OCI-LY1 (cell line): ENCODE measurements around the gene CEP131.

Experiments
- H2AFZ ChIP-seq: fragments of 200-600 bp; sonication (generic), shearing (Covaris generic); 2 replicates; pipeline ENCODE4 v1.6.0; 2014; ENCODE audit warnings: antibody characterized with exemption, mild to moderate bottlenecking, low read length
- H3F3A ChIP-seq: fragments of 200-600 bp; sonication (generic), shearing (Covaris generic); 2 replicates; pipeline ENCODE4 v1.6.0; 2014; ENCODE audit warnings: mild to moderate bottlenecking, antibody characterized with exemption, low read length, moderate library complexity; ENCODE audit not compliant: insufficient read depth
- H3K27ac ChIP-seq: fragments of 200-600 bp; sonication (generic); 2 replicates; pipeline ENCODE4 v1.5.1; 2014; ENCODE audit warnings: low read length, mixed run types, mild to moderate bottlenecking, low read depth; ENCODE audit not compliant: poor library complexity, severe bottlenecking
- H3K27me3 ChIP-seq: fragments of 200-600 bp; sonication (generic); 2 replicates; pipeline ENCODE4 v1.6.0; 2014; ENCODE audit warnings: antibody characterized with exemption, mild to moderate bottlenecking, low read length, moderate library complexity; ENCODE audit not compliant: insufficient read depth
- H3K36me3 ChIP-seq: fragments of 200-600 bp; sonication (generic); 2 replicates; pipeline ENCODE4 v1.6.1; 2014; ENCODE audit warnings: mild to moderate bottlenecking, antibody characterized with exemption, low read length, moderate library complexity, mixed read lengths; ENCODE audit not compliant: insufficient read depth
- H3K4me1 ChIP-seq: fragments of 200-600 bp; sonication (generic); 2 replicates; pipeline ENCODE4 v1.5.1; 2014; ENCODE audit warnings: mild to moderate bottlenecking, low read length, moderate library complexity; ENCODE audit not compliant: insufficient read depth, severe bottlenecking
- H3K4me2 ChIP-seq: fragments of 200-600 bp; sonication (generic), shearing (Covaris generic); 2 replicates; pipeline ENCODE4 v1.6.1; 2014; ENCODE audit warnings: low read length
- H3K4me3 ChIP-seq: fragments of 200-600 bp; sonication (generic); 2 replicates; pipeline ENCODE4 v1.5.1; 2014; ENCODE audit warnings: low read length, low read depth, mild to moderate bottlenecking, mixed read lengths; ENCODE audit not compliant: poor library complexity, severe bottlenecking
- H3K79me2 ChIP-seq: fragments of 200-600 bp; shearing (Covaris generic); 2 replicates; pipeline ENCODE4 v1.6.1; 2016; ENCODE audit warnings: mixed run types, low read length, mixed read lengths; ENCODE audit not compliant: insufficient read depth
- H3K9ac ChIP-seq: fragments of 200-600 bp; sonication (generic), shearing (Covaris generic); 2 replicates; pipeline ENCODE4 v1.6.1; 2014; ENCODE audit warnings: mild to moderate bottlenecking, low read length, mixed read lengths
- H3K9me2 ChIP-seq: fragments of 200-600 bp; sonication (generic), shearing (Covaris generic); 2 replicates; pipeline ENCODE4 v1.6.1; 2014; ENCODE audit warnings: low read depth, mild to moderate bottlenecking, low read length, mixed read lengths
- H3K9me3 ChIP-seq: fragments of 200-600 bp; shearing (Covaris generic); 2 replicates; pipeline ENCODE4 v1.6.1; 2014; ENCODE audit warnings: low read length, mixed read lengths
- H4K20me1 ChIP-seq: fragments of 200-600 bp; sonication (generic), shearing (Covaris generic); 2 replicates; pipeline ENCODE4 v1.6.0; 2016; ENCODE audit warnings: mild to moderate bottlenecking, low read length; ENCODE audit not compliant: insufficient read depth
- CTCF ChIP-seq: fragments of 200-600 bp; sonication (generic), shearing (Covaris generic); IDR thresholded peaks from 2 replicates; pipeline ENCODE4 v1.5.1; 2017; ENCODE audit warnings: mild to moderate bottlenecking, antibody characterized with exemption, low read length, moderate library complexity, mixed read lengths
- EZH2 ChIP-seq: fragments of 200-600 bp; sonication (generic), shearing (Covaris generic); IDR thresholded peaks from 2 replicates; pipeline ENCODE4 v1.8.0; 2017; ENCODE audit warnings: borderline replicate concordance, mixed run types, mild to moderate bottlenecking, antibody characterized with exemption, low read length, moderate library complexity, mixed read lengths

Gene CEP131

GRCh38 chr17:81166033-81166492 lies 56.7 kb downstream of the CEP131 start, which contains the start of gene AATK:
Gene AATK, minus strand, starts transcription at chr17:81166221. Its CDS starts 229 bp downstream, at chr17:81165992.
- Histone ChIP-seq H3K4me1 (no peaks in the 10 kb centered on the region), H3K4me2 (no peak within 1 kb of the TSS), H3K4me3 (no peak within 1 kb of the TSS), H3K79me2 (no peaks in the 10 kb centered on the region), H3K27me3 (no peaks in the 10 kb centered on the region), H3K9me2 (no peaks in the 10 kb centered on the region), H2AFZ (no peak within 1 kb of the TSS), H3K9me3 (no peaks in the 10 kb centered on the region), H4K20me1 (no peaks in the 10 kb centered on the region), H3F3A (no peaks in the 10 kb centered on the region), H3K36me3 (no peaks in the 10 kb centered on the region), H3K9ac (no peak within 1 kb of the TSS), H3K27ac (no peak within 1 kb of the TSS)
- TF ChIP-seq CTCF (no peak), EZH2 (no peak)

- Histone ChIP-seq H3K9ac (no peak within 1 kb of the TSS), H3K4me1 (no peaks in the 10 kb centered on the region), H3K9me2 (no peaks in the 10 kb centered on the region), H3K4me2 (no peak within 1 kb of the TSS), H3K27ac (no peak within 1 kb of the TSS), H3K27me3 (no peaks in the 10 kb centered on the region), H2AFZ (no peak within 1 kb of the TSS), H3K4me3 (no peak within 1 kb of the TSS), H3K36me3 (no peaks in the 10 kb centered on the region), H3K79me2 (no peaks in the 10 kb centered on the region), H4K20me1 (no peaks in the 10 kb centered on the region), H3K9me3 (no peaks in the 10 kb centered on the region), H3F3A (no peaks in the 10 kb centered on the region)
- TF ChIP-seq EZH2 (no peak), CTCF (no peak)
Observed at GRCh38 chr17:81165246-81166032, 57.3 kb downstream of the CEP131 start, which contains the start of gene PVALEF. Gene PVALEF, plus strand, starts transcription at chr17:81165507. Its CDS starts 15,720 bp downstream, at chr17:81181227.

GRCh38 chr17:81164371-81165245 lies 58.2 kb downstream of the CEP131 start:
- Histone ChIP-seq H3K36me3 (no peaks in the 10 kb centered on the region), H3K9me3 (no peaks in the 10 kb centered on the region), H3K9me2 (no peaks in the 10 kb centered on the region), H2AFZ (no peak overlapping the region), H3K4me2 (no peak overlapping the region), H3K79me2 (no peaks in the 10 kb centered on the region), H3K27me3 (no peaks in the 10 kb centered on the region), H3K4me3 (no peak overlapping the region), H3K9ac (no peak overlapping the region), H4K20me1 (no peaks in the 10 kb centered on the region), H3F3A (no peaks in the 10 kb centered on the region), H3K27ac (no peak overlapping the region), H3K4me1 (no peaks in the 10 kb centered on the region)
- TF ChIP-seq CTCF: no peak
- TF ChIP-seq EZH2: no peak
